GM23338 (cell line): ENCODE results near the gene TELO2. TPM values are rescaled to one million over a fixed set of nuclear protein-coding genes. Genes with fewer than 3 reads are reported as not detected.

Source experiments
- ATAC-seq: fragments of 200-7000 bp; cut with Tn5 transposase; 3 replicates; pipeline ENCODE4 v1.9.1; 2020
- DNase-seq: peaks from one replicate; pipeline ENCODE4 v3.0.0-alpha.2; 2015; ENCODE audit warnings: low spot score
- H2AFZ ChIP-seq: fragments of 200-600 bp; sonication (generic); 2 replicates; pipeline ENCODE4 v1.8.0; 2016; ENCODE audit warnings: antibody characterized with exemption, mild to moderate bottlenecking, moderate library complexity
- H3F3A ChIP-seq: fragments of 200-600 bp; sonication (generic); replicated peaks from 2 replicates; pipeline ENCODE4 v1.8.0; 2017; ENCODE audit warnings: antibody characterized with exemption, mixed run types, low read depth
- H3K27ac ChIP-seq: fragments of 200-600 bp; sonication (generic); 2 replicates; pipeline ENCODE4 v1.6.1; 2016; ENCODE audit warnings: low read depth
- H3K27me3 ChIP-seq: fragments of 200-600 bp; sonication (generic); 2 replicates; pipeline ENCODE4 v1.8.0; 2016; ENCODE audit warnings: mild to moderate bottlenecking, mixed run types, moderate library complexity; ENCODE audit not compliant: insufficient read depth
- H3K36me3 ChIP-seq: fragments of 200-600 bp; sonication (generic); 2 replicates; pipeline ENCODE4 v1.8.0; 2016; ENCODE audit warnings: mild to moderate bottlenecking; ENCODE audit not compliant: insufficient read depth
- H3K4me1 ChIP-seq: fragments of 200-600 bp; sonication (generic); 2 replicates; pipeline ENCODE4 v1.8.0; 2016; ENCODE audit warnings: mild to moderate bottlenecking, moderate library complexity; ENCODE audit not compliant: insufficient read depth
- H3K4me2 ChIP-seq: fragments of 200-600 bp; sonication (generic); 2 replicates; pipeline ENCODE4 v1.7.1; 2017; ENCODE audit warnings: mixed run types
- H3K4me3 ChIP-seq: fragments of 200-600 bp; sonication (generic); 2 replicates; pipeline ENCODE4 v1.6.1; 2016; ENCODE audit warnings: mixed run types
- H3K79me2 ChIP-seq: fragments of 200-600 bp; sonication (generic); replicated peaks from 2 replicates; pipeline ENCODE4 v1.8.0; 2017; ENCODE audit warnings: mild to moderate bottlenecking; ENCODE audit not compliant: insufficient read depth
- H3K9me2 ChIP-seq: fragments of 200-600 bp; sonication (generic); 2 replicates; pipeline ENCODE4 v1.8.0; 2017; ENCODE audit not compliant: insufficient read depth
- H4K20me1 ChIP-seq: fragments of 200-600 bp; sonication (generic); replicated peaks from 2 replicates; pipeline ENCODE4 v1.8.0; 2017; ENCODE audit warnings: mild to moderate bottlenecking; ENCODE audit not compliant: insufficient read depth
- H3K27ac Mint-ChIP-seq: 2 replicates; pipeline ENCODE4 v1.8.0; 2020; ENCODE audit warnings: inconsistent platforms, mild to moderate bottlenecking, moderate library complexity, mixed read lengths
- H3K27me3 Mint-ChIP-seq: 3 replicates; pipeline ENCODE4 v1.8.0; 2022; ENCODE audit warnings: low read depth, mild to moderate bottlenecking, moderate library complexity, mixed read lengths, inconsistent platforms; ENCODE audit not compliant: insufficient read depth, poor library complexity
- H3K36me3 Mint-ChIP-seq: 3 replicates; pipeline ENCODE4 v1.8.0; 2021; ENCODE audit warnings: low read depth, mild to moderate bottlenecking, inconsistent platforms, moderate library complexity, mixed read lengths
- H3K4me1 Mint-ChIP-seq: 3 replicates; pipeline ENCODE4 v1.8.0; 2020; ENCODE audit warnings: mild to moderate bottlenecking, inconsistent platforms, mixed read lengths
- H3K4me3 Mint-ChIP-seq: 3 replicates; pipeline ENCODE4 v1.8.0; 2021; ENCODE audit warnings: moderate library complexity, mild to moderate bottlenecking, inconsistent platforms, mixed read lengths
- H3K9me3 Mint-ChIP-seq: 3 replicates; pipeline ENCODE4 v1.8.0; 2020; ENCODE audit warnings: moderate library complexity, mild to moderate bottlenecking, inconsistent platforms, mixed read lengths
- CREB1 ChIP-seq: fragments of 250-450 bp; sonication (Bioruptor Pico); IDR thresholded peaks from 2 replicates; pipeline ENCODE4 v1.5.0; 2020; ENCODE audit warnings: low read depth, mild to moderate bottlenecking, moderate library complexity
- ETS1 ChIP-seq: IDR thresholded peaks from 2 replicates; pipeline ENCODE4 v1.6.1; 2016; ENCODE audit warnings: antibody characterized with exemption
- EZH2phosphoT487 ChIP-seq: fragments of 200-600 bp; sonication (generic); IDR thresholded peaks from one replicate; pipeline ENCODE4 v1.8.1; 2018; ENCODE audit warnings: antibody characterized with exemption; ENCODE audit not compliant: unreplicated experiment
- JUNB ChIP-seq: IDR thresholded peaks from one replicate; pipeline ENCODE4 v1.6.1; 2016; ENCODE audit warnings: antibody characterized with exemption; ENCODE audit not compliant: unreplicated experiment
- NANOG ChIP-seq: IDR thresholded peaks from 2 replicates; pipeline ENCODE4 v1.6.1; 2016; ENCODE audit warnings: antibody characterized with exemption, borderline replicate concordance
- POLR2AphosphoS5 ChIP-seq: IDR thresholded peaks from 2 replicates; pipeline ENCODE4 v1.6.1; 2016; ENCODE audit warnings: antibody characterized with exemption, low read depth
- REST ChIP-seq: IDR thresholded peaks from one replicate; pipeline ENCODE4 v1.6.1; 2018; ENCODE audit warnings: antibody characterized with exemption; ENCODE audit not compliant: unreplicated experiment
- STAT1 ChIP-seq: IDR thresholded peaks from one replicate; pipeline ENCODE4 v1.6.1; 2016; ENCODE audit warnings: antibody characterized with exemption; ENCODE audit not compliant: unreplicated experiment
- ZNF114 ChIP-seq: fragments of 250-450 bp; sonication (Bioruptor Pico); IDR thresholded peaks from 2 replicates; pipeline ENCODE4 v1.5.0; 2020; ENCODE audit warnings: mild to moderate bottlenecking, moderate library complexity
- ZNF331 ChIP-seq: fragments of 250-450 bp; sonication (Bioruptor Pico); IDR thresholded peaks from 2 replicates; pipeline ENCODE4 v1.5.0; 2020; ENCODE audit warnings: low read depth, mild to moderate bottlenecking, moderate library complexity
- polyA plus RNA-seq: library from polyadenylated mRNA; unstranded; fragments of >200 nt; fragmentation: Nextera tagmentation; extraction: Ambion mirVana; gene quantifications from 2 replicates; pipeline ENCODE4 v1.2.1, GENCODE V29; 2016
- total RNA-seq: library from RNA; depleted of rRNA; stranded (reverse); fragments of >200 nt; shearing (Covaris generic); gene quantifications from 2 replicates; pipeline ENCODE4 v1.2.3, GENCODE V29; 2014
- TF ChIP-seq, protein P1 (sequence below), 2 experiments: fragments of 200-600 bp in 1 of 2; sonication (generic) in 1 of 2; conservative IDR thresholded peaks; 2 replicates each; pipeline versions ENCODE4 v1.5.1 to v1.6.1; 2016 to 2017; ENCODE audit warnings: antibody characterized with exemption in 2 of 2, low read depth in 2 of 2, mild to moderate bottlenecking in 2 of 2, moderate library complexity in 1 of 2

The TELO2 gene
- total and polyA plus RNA-seq, 2 experiments from 2014 or later, result 45.4 to 76.0 TPM

- H3K36me3 Mint-ChIP-seq, result peaks cover 46% of the 10 kb centered on the region
- DNase-seq, result no peak
- H3K27me3 Mint-ChIP-seq, result peaks cover 6% of the 10 kb centered on the region
- Histone ChIP-seq H3K79me2 (no peaks in the 10 kb centered on the region), H2AFZ (no peak overlapping the region), H3K36me3 (peaks cover 12% of the 10 kb centered on the region), H4K20me1 (no peaks in the 10 kb centered on the region), H3K4me1 (no peaks in the 10 kb centered on the region), H3K27ac (no peak overlapping the region), H3K27me3 (no peaks in the 10 kb centered on the region), H3K4me3 (no peak overlapping the region), H3K4me2 (no peak overlapping the region), H3F3A (no peaks in the 10 kb centered on the region), H3K9me2 (no peaks in the 10 kb centered on the region)
- H3K9me3 Mint-ChIP-seq, result no peaks in the 10 kb centered on the region
- no peaks in the 10 kb centered on the region for H3K4me1 Mint-ChIP-seq
- H3K4me3 Mint-ChIP-seq, result no peak overlapping the region
- no peak for ATAC-seq
- TF ChIP-seq POLR2AphosphoS5 (no peak), ZNF331 (no peak), ETS1 (no peak), NANOG (no peak), ZNF114 (CRISPR knock-in tag) (no peak), EZH2phosphoT487 (no peak), STAT1 (no peak)
- TF ChIP-seq, protein P1, sequence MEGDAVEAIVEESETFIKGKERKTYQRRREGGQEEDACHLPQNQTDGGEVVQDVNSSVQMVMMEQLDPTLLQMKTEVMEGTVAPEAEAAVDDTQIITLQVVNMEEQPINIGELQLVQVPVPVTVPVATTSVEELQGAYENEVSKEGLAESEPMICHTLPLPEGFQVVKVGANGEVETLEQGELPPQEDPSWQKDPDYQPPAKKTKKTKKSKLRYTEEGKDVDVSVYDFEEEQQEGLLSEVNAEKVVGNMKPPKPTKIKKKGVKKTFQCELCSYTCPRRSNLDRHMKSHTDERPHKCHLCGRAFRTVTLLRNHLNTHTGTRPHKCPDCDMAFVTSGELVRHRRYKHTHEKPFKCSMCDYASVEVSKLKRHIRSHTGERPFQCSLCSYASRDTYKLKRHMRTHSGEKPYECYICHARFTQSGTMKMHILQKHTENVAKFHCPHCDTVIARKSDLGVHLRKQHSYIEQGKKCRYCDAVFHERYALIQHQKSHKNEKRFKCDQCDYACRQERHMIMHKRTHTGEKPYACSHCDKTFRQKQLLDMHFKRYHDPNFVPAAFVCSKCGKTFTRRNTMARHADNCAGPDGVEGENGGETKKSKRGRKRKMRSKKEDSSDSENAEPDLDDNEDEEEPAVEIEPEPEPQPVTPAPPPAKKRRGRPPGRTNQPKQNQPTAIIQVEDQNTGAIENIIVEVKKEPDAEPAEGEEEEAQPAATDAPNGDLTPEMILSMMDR (conservative IDR thresholded peaks at IDR 0.05; ENCODE audit: low read depth in 2 of 2), result no peak
- no peak overlapping the region for H3K27ac Mint-ChIP-seq
Observed at GRCh38 chr16:1498899-1499676, 5.9 kb downstream of the TELO2 start.

DNA sequence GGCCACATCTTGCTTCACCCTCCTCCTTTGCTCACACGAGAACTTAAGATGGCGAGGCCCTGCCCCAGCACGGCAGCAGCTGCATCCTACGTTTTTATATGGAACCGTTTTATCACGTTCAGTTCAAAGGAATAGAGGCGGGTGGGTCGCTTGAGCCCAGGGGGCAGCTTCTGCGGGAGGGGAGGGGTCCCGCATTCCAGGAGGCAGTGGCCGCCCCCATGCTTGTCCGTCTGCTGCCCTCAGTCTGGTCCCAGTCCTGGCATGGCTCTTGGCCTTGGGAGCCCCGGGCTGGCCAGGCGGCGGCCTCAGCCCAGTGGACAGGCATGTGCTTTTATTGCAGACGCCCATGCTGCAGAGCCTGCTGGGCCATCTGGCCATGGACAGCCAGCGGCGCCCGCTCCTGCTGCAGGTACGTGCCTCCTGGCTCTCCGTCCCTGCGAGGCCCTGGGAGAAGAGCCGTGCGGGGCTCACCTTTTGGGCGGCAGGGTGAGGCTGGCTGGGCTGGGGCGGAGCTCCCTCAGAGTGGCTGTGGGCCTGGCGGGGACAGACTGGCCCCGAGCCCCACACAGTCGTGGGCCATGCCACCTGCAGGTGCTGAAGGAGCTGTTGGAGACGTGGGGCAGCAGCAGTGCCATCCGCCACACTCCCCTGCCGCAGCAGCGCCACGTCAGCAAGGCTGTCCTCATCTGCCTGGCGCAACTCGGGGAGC is 6.8 kb downstream of the TELO2 start:
- no peak overlapping the region for H3K27ac Mint-ChIP-seq
- Histone ChIP-seq H3K27ac (no peak overlapping the region), H3K9me2 (no peaks in the 10 kb centered on the region), H3K4me2 (no peak overlapping the region), H4K20me1 (no peaks in the 10 kb centered on the region), H3K4me3 (no peak overlapping the region), H3K4me1 (no peaks in the 10 kb centered on the region), H2AFZ (no peak overlapping the region), H3K36me3 (peaks cover 12% of the 10 kb centered on the region), H3K79me2 (no peaks in the 10 kb centered on the region), H3F3A (no peaks in the 10 kb centered on the region), H3K27me3 (no peaks in the 10 kb centered on the region)
- ATAC-seq (no peak), DNase-seq (no peak)
- peaks cover 38% of the 10 kb centered on the region for H3K36me3 Mint-ChIP-seq
- H3K4me3 Mint-ChIP-seq, result no peak overlapping the region
- H3K27me3 Mint-ChIP-seq, result peaks cover 6% of the 10 kb centered on the region
- no peaks in the 10 kb centered on the region for H3K4me1 Mint-ChIP-seq
- H3K9me3 Mint-ChIP-seq, result no peaks in the 10 kb centered on the region
- TF ChIP-seq ETS1, result no peak
- TF ChIP-seq, protein P1 (conservative IDR thresholded peaks at IDR 0.05; ENCODE audit: low read depth in 2 of 2), result no peak
- no peak for TF ChIP-seq STAT1
- no peak for TF ChIP-seq NANOG
- no peak for TF ChIP-seq ZNF331
- TF ChIP-seq JUNB, result no peak
- TF ChIP-seq REST, result no peak
- no peak for TF ChIP-seq CREB1
- TF ChIP-seq POLR2AphosphoS5, result no peak
